ENCODE data around the gene BACE1-AS.

GRCh38 chr11:117319214-117319840 is 28.2 kb downstream of the BACE1-AS start:
- TF ChIP-seq CTCF (IDR thresholded peaks at IDR 0.05): no peak
- TF ChIP-seq POLR2A (IDR thresholded peaks at IDR 0.05): no peak

All from uterus (tissue), 2 donors.